Body of pancreas (tissue), 4 donors: ENCODE measurements around the gene SUN3.

Experiments used
- POLR2A ChIP-seq, 3 donors: fragments of 450-650 bp; IDR thresholded peaks; one replicate each; pipeline ENCODE4 v1.6.1; 2016; ENCODE audit warnings: antibody characterized with exemption in 3 of 3, mild to moderate bottlenecking in 2 of 3
- TF ChIP-seq, protein P1 (sequence below), 7 experiments: fragments of 450-650 bp in 4 of 7; fragments of 200-600 bp in 3 of 7; sonication (generic) in 3 of 7; IDR thresholded peaks; one replicate each; pipeline ENCODE4 v1.5.1; 2016 to 2019; ENCODE audit warnings: antibody characterized with exemption in 7 of 7

GRCh38 chr7:47970761-47971160 is 58.1 kb downstream of the SUN3 start:
- TF ChIP-seq, protein P1, sequence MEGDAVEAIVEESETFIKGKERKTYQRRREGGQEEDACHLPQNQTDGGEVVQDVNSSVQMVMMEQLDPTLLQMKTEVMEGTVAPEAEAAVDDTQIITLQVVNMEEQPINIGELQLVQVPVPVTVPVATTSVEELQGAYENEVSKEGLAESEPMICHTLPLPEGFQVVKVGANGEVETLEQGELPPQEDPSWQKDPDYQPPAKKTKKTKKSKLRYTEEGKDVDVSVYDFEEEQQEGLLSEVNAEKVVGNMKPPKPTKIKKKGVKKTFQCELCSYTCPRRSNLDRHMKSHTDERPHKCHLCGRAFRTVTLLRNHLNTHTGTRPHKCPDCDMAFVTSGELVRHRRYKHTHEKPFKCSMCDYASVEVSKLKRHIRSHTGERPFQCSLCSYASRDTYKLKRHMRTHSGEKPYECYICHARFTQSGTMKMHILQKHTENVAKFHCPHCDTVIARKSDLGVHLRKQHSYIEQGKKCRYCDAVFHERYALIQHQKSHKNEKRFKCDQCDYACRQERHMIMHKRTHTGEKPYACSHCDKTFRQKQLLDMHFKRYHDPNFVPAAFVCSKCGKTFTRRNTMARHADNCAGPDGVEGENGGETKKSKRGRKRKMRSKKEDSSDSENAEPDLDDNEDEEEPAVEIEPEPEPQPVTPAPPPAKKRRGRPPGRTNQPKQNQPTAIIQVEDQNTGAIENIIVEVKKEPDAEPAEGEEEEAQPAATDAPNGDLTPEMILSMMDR (IDR thresholded peaks at IDR 0.05) = no peak
- no peak for TF ChIP-seq POLR2A (IDR thresholded peaks at IDR 0.05)
